Uterus (tissue), 4 donors: ENCODE results near the gene PDCD1. TPM values are rescaled to one million over a fixed set of nuclear protein-coding genes. Genes with fewer than 3 reads are reported as not detected.
A peak's percentile ranks its signal among the peaks of the same experiment; 100 is the strongest.
"Not testable (repeated sequence)": the region's sequence is repeated elsewhere in the genome, so short reads cannot be mapped to it uniquely, and the experiment has no call there.

Experiments used
- DNase-seq, 2 donors: peaks; one replicate each; pipeline ENCODE4 v3.0.0-alpha.2; 2019 to 2020
- H3K27ac ChIP-seq, 2 donors: fragments of 200-600 bp; sonication (generic); 1 replicate in 1 of 2; 2 replicates in 1 of 2; pipeline ENCODE4 v1.5.1; 2016 to 2018
- H3K27me3 ChIP-seq, 2 donors: fragments of 200-600 bp; sonication (generic); one replicate each; pipeline ENCODE4 v1.5.1; 2018 to 2019; ENCODE audit warnings: control low read depth in 1 of 2
- H3K36me3 ChIP-seq, 2 donors: fragments of 200-600 bp; sonication (generic); one replicate each; pipeline ENCODE4 v1.5.1; 2019; ENCODE audit warnings: control low read depth in 1 of 2
- H3K4me1 ChIP-seq, 2 donors: fragments of 200-600 bp; sonication (generic); one replicate each; pipeline ENCODE4 v1.5.1; 2018 to 2019; ENCODE audit warnings: control low read depth in 1 of 2
- H3K4me3 ChIP-seq, 2 donors: fragments of 200-600 bp; sonication (generic); 1 replicate in 1 of 2; 2 replicates in 1 of 2; pipeline ENCODE4 v1.5.1; 2018 to 2019; ENCODE audit warnings: mild to moderate bottlenecking in 1 of 2
- H3K9me3 ChIP-seq, 2 donors: fragments of 200-600 bp; sonication (generic); one replicate each; pipeline ENCODE4 v1.5.1; 2019; ENCODE audit warnings: control low read depth in 1 of 2
- POLR2A ChIP-seq, 2 donors: fragments of 450-650 bp; IDR thresholded peaks; one replicate each; pipeline ENCODE4 v1.6.1; 2016; ENCODE audit warnings: antibody characterized with exemption in 2 of 2, mild to moderate bottlenecking in 1 of 2, moderate library complexity in 1 of 2
- intact Hi-C: fragments of 100-400 bp; cut with DNase I; formaldehyde crosslinking; loops from one replicate; pipeline ENCODE4 v1.15.1; 2023; ENCODE audit warnings: low total_unique reads
- total RNA-seq, 4 donors: library from RNA; depleted of rRNA in 3 of 4; stranded (reverse); fragments of >200 nt in 3 of 4; gene quantifications; one replicate each; pipeline versions ENCODE4 v1.1.0 to v1.2.4, GENCODE V29; 2014 to 2023
- TF ChIP-seq, protein P1 (sequence below), 4 experiments: fragments of 200-600 bp in 2 of 4; fragments of 450-650 bp in 2 of 4; sonication (generic) in 2 of 4; IDR thresholded peaks; one replicate each; pipeline ENCODE4 v1.5.1; 2016 to 2019; ENCODE audit warnings: antibody characterized with exemption in 4 of 4, mild to moderate bottlenecking in 2 of 4, moderate library complexity in 1 of 4
- donor health status: DM: yes; HTN: yes; CAD: no.

Gene PDCD1
- total RNA-seq, 4 donors from 2014 or later: 0.21 TPM; not detected in 3

DNA sequence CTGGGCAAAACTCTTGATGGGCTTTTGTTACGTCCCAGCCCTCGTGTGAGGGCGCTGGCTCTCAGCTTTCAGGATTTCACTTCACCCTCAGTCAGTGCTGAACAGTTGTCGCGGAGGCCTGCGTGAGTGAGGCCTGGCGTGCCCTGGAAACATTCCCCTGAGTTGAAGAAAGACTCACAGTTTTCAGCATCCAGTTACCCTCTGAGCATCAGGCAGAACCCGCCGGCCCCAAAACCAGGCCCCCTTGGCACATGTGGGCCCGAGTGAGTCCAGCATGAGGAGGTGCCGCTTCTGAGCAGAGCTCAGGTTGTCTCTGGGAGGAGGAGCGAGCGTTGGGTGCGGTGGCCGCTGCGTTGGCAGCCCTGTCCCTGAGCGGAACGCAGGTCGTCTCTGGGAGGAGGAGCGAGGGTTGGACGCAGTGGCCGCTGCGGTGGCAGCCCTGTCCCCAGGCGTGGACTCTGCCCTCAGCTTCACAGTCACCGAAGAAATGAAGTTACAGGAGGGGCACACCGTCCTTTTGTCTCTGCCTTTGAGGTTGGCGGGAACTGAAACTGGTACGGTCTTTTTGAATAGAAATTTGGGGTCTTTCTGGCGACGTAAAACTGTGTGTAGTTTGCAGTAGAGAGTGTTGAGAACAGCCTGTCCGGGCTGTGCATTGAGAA is 49.8 kb downstream of the PDCD1 start, which contains the start of gene NEU4:
TSS of gene NEU4 (plus strand) at position 473 of the 662 bp plus-strand sequence. CDS start 5,292 bp downstream, outside the sequence.
- no peaks in the 10 kb centered on the region for H3K27me3 ChIP-seq
- no peaks in the 10 kb centered on the region for H3K36me3 ChIP-seq
- H3K4me1 ChIP-seq: peaks cover 0 to 9% of the 10 kb centered on the region in 2 donors
- DNase-seq: peak in 1 of 2 donors; percentile 7
- TF ChIP-seq POLR2A (IDR thresholded peaks at IDR 0.05): no peak
- H3K27ac ChIP-seq: no peak within 1 kb of the TSS
- intact Hi-C loops: no loop called here
- no peak within 1 kb of the TSS for H3K4me3 ChIP-seq
- no peaks in the 10 kb centered on the region for H3K9me3 ChIP-seq

DNA sequence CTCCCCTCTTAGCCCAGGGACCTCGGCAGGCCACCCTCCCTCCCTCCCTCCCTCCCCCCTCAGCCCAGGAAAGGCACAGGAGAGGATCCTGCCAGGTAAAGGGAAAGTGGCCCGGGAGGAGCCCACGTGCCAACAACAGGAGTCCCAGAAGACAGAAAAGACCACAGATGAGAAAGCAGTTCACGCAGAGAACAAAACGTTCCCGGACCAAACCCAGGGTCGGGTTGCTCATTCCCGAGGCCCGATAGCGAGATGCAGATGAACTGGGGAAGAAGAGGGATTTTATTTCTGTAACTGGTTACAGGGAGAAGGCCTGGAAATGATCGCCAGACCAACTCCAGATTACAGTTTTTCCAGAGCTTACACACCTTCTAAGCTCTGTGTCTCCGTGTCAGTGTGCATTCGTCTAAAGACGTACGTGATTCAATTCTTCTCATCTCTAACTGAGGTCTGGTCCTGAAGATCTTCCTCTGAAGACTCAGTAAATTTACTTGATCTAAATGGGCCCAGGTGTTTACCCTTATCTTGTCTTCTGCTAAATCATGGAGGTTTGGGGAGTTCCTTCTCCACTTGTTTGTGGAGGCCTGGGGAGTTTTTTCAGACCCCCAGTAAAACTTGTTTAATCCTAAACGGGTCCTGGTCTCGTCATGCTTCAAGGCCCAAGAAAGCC is 50.5 kb downstream of the PDCD1 start:
- Histone ChIP-seq H3K36me3 (no peaks in the 10 kb centered on the region), H3K27ac (no peak overlapping the region), H3K4me1 (peaks cover 0 to 16% of the 10 kb centered on the region in 2 donors), H3K27me3 (peaks cover 0 to 1% of the 10 kb centered on the region in 2 donors), H3K9me3 (no peaks in the 10 kb centered on the region), H3K4me3 (no peak overlapping the region)
- no peak for TF ChIP-seq POLR2A (IDR thresholded peaks at IDR 0.05)
- TF ChIP-seq, protein P1, sequence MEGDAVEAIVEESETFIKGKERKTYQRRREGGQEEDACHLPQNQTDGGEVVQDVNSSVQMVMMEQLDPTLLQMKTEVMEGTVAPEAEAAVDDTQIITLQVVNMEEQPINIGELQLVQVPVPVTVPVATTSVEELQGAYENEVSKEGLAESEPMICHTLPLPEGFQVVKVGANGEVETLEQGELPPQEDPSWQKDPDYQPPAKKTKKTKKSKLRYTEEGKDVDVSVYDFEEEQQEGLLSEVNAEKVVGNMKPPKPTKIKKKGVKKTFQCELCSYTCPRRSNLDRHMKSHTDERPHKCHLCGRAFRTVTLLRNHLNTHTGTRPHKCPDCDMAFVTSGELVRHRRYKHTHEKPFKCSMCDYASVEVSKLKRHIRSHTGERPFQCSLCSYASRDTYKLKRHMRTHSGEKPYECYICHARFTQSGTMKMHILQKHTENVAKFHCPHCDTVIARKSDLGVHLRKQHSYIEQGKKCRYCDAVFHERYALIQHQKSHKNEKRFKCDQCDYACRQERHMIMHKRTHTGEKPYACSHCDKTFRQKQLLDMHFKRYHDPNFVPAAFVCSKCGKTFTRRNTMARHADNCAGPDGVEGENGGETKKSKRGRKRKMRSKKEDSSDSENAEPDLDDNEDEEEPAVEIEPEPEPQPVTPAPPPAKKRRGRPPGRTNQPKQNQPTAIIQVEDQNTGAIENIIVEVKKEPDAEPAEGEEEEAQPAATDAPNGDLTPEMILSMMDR (IDR thresholded peaks at IDR 0.05): no peak
- no peak for DNase-seq
- intact Hi-C loops: no loop called here

DNA sequence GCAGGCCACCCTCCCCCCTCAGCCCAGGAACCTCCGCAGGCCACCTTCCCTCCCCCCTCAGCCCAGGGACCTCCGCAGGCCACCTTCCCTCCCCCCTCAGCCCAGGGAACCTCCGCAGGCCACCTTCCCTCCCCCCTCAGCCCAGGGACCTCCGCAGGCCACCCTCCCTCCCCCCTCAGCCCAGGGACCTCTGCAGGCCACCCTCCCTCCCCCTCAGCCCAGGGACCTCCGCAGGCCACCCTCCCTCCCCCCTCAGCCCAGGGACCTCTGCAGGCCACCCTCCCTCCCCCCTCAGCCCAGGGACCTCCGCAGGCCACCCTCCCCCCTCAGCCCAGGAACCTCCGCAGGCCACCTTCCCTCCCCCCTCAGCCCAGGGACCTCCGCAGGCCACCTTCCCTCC is 52.5 kb downstream of the PDCD1 start:
- intact Hi-C loops, H3K36me3 ChIP-seq, H3K27me3 ChIP-seq, DNase-seq, H3K9me3 ChIP-seq, H3K4me3 ChIP-seq, H3K27ac ChIP-seq: not testable (repeated sequence)
- H3K4me1 ChIP-seq: peaks cover 0 to 18% of the 10 kb centered on the region in 2 donors

DNA sequence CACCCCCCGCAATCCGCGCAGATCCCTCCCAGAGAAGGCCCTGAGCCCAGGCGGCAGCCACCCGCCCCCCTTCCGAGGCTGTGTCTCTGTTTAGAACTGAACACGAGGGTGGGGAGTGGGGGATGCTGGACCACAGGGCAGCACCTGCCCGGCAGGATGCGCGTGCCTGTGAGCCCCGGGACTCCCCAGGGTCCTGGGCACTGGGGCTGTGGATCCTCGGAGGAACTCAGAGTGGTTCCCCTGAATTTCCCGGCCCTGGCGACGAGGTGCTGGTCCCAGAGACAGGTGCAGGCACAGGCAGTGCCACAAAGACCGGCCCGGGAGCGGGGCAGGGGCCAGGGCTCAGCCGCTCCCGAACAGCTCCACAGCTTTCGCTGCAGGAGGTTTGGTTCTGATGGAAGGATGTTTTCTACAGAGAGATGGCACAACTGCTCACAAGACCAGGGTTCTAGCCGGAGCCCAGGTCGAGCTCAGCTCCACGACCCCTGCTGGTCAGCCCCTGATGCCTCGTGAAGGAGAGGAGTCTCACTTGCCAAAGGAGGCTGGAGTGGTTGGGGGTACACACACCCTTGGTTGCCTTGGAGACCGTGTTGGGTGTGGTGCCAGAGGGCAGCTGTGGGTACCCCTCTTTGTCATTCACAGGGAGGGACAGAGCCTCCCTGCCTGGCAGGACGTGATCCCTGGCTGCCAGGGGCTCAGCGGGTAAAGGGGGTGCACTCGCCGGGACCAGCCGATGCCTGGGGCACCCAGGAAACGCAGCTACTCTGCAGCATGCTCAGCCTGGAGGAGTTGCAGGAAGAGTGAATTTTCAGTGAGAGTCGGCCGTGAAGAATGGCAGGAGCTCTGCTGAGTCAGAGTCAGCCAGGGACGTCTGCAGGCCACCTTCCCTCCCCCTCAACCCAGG is 54.1 kb downstream of the PDCD1 start:
- no peak for TF ChIP-seq POLR2A (IDR thresholded peaks at IDR 0.05)
- TF ChIP-seq, protein P1 (IDR thresholded peaks at IDR 0.05): no peak
- Histone ChIP-seq H3K27ac (no peak overlapping the region), H3K4me1 (peaks cover 0 to 18% of the 10 kb centered on the region in 2 donors), H3K9me3 (no peaks in the 10 kb centered on the region), H3K36me3 (no peaks in the 10 kb centered on the region), H3K4me3 (peak overlapping the region in 1 of 2 donors; percentile 34), H3K27me3 (peaks cover 0 to 3% of the 10 kb centered on the region in 2 donors)
- intact Hi-C loops: no loop called here
- no peak for DNase-seq

DNA sequence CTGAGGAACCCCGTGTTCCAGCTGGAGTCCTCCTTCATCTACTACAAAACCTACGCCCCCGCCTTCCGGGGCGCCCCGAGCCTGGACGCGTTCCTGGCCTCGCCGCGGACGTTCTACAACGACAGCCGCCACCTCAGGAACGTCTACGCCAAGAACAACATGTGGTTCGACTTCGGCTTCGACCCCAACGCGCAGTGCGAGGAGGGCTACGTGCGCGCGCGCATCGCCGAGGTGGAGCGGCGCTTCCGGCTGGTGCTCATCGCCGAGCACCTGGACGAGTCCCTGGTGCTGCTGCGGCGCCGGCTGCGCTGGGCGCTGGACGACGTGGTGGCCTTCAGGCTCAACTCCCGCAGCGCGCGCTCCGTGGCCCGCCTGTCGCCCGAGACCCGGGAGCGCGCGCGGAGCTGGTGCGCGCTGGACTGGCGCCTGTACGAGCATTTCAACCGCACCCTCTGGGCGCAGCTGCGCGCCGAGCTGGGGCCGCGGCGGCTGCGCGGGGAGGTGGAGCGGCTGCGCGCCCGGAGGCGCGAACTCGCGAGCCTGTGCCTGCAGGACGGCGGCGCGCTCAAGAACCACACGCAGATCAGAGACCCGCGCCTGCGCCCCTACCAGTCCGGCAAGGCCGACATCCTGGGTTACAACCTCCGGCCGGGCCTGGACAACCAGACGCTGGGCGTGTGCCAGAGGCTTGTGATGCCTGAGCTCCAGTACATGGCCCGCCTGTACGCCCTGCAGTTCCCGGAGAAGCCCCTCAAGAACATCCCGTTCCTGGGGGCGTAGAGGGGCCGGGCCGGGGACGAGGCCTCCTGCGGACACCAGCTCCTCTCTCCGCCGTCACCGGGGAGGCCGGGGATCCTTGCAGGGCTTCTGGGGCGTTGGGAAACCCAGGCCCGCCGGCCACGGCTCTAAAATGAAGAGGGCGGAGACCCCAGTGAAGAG is 55.0 kb downstream of the PDCD1 start:
- intact Hi-C loops: no loop called here
- peak in 1 of 2 donors; percentile 47 for DNase-seq
- H3K36me3 ChIP-seq: no peaks in the 10 kb centered on the region
- no peak for TF ChIP-seq POLR2A (IDR thresholded peaks at IDR 0.05)
- TF ChIP-seq, protein P1 (IDR thresholded peaks at IDR 0.05): no peak
- peaks cover 0 to 3% of the 10 kb centered on the region in 2 donors for H3K27me3 ChIP-seq
- H3K4me1 ChIP-seq: peaks cover 0 to 18% of the 10 kb centered on the region in 2 donors
- H3K27ac ChIP-seq: no peak overlapping the region
- H3K9me3 ChIP-seq: no peaks in the 10 kb centered on the region
- peak overlapping the region; percentile 8 to 34 for H3K4me3 ChIP-seq
